Inferior parietal cortex (tissue), 1 donor: ENCODE data around the gene OSCAR.

ENCODE experiments used
- DNase-seq: peaks from one replicate; pipeline ENCODE4 v3.0.0-alpha.2; 2016; ENCODE audit errors: extremely low spot score

OSCAR gene

DNA sequence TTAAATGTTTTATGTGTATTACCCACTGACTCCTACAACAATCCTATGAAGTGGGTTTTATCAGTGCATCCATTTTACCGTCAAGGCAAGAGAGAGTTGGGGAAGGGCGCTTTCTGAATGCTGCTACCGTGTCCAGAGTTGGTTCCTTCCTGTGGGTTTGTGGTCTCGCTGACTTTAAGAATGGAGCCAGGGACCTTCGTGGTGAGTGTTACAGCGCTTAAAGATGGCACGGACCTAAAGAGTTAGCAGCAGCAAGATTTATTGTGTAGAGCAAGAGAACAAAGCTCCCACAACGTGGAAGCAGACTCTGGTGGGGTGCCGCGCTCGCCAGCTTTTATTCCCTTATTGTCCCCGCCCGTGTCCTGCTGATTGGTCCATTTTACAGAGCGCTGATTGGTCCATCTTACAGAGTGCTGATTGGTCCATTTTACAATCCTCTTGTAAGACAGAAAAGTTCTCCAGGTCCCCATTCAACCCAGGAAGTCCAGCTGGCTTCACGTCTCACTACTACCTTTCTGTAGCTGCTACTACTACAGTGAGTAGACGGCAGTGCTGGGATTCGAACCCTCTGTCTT lies 6.1 kb downstream of the OSCAR start:
- DNase-seq, result no peak

- no peak for DNase-seq
These were observed 16.2 kb downstream of the OSCAR start for GRCh38 chr19:54084410-54084809.

- DNase-seq, result no peak
These were observed 19.6 kb downstream of the OSCAR start, which contains the start of gene TARM1 for GRCh38 chr19:54081032-54081431. TSS of gene TARM1 (minus strand) at chr19:54081365. CDS start at chr19:54081340, 25 bp downstream.

- no peak for DNase-seq
These were observed 23.3 kb downstream of the OSCAR start for GRCh38 chr19:54077334-54077733.

DNA sequence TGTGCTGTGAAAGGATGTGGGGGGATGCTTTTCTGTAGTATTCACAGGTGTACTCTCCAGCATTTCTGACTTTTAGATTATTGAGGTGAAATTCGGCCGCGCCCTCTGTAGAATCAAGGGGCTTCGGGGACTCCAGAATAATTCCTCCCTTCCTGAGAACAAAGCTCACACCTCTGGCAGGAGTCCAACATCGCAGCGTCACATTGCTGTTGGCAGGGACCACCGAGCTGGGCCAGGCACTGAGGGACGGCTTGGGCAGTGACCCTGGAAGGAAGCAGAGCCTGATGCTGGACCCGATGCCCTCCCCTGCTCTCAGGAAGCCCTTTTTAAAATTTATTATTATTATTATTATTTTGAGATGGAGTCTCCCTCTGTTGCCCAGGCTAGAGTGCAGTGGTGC lies 25.8 kb downstream of the OSCAR start:
- no peak for DNase-seq

DNA sequence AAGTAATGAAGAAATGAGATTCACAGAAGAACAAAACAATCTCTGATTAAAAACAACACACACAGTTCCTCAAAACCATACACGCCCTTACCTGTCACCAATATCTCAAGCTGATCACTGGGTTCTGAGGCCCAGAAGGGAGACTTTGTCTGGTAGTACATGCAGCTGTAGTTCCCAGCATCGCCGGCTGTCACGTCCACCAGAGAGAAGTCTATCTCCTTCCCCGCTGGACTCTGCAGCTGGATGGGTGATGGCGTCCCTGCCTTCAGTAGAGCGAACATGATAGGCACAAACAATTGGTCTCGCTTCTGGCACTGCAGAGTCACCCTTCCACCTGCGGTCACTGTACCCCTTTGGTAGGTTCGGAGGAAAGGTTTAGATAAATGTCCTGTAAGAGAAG lies 26.8 kb downstream of the OSCAR start:
- DNase-seq, result no peak

GRCh38 chr19:54069470-54069869 lies 31.1 kb downstream of the OSCAR start:
- DNase-seq, result no peak

- DNase-seq, result no peak
These were observed 37.1 kb downstream of the OSCAR start, which contains the start of gene VSTM1 for GRCh38 chr19:54063350-54064116. TSS of gene VSTM1 (minus strand) at chr19:54063897. CDS start at chr19:54063777, 120 bp downstream.

DNA sequence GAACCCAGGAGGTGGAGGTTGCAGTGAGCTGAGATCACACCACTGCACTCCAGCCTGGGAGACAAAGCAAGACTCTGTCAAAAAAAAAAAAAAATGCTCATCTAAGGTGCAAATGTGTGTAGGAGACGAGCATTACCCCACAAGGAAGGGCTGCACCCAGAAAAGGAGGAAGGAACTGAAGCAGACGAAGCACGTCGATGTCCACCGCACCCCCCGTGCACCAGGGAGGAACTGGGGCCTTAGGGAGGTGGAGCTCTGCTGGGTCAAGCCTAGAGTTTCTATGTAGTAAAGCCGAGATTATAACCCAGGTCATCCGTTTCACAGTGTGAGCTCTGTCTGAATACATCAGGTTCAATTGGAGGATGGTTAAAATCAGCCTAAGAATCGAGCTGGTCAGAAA lies 38.0 kb downstream of the OSCAR start:
- no peak for DNase-seq

GRCh38 chr19:54047616-54048015 lies 53.0 kb downstream of the OSCAR start:
- DNase-seq, result no peak

DNA sequence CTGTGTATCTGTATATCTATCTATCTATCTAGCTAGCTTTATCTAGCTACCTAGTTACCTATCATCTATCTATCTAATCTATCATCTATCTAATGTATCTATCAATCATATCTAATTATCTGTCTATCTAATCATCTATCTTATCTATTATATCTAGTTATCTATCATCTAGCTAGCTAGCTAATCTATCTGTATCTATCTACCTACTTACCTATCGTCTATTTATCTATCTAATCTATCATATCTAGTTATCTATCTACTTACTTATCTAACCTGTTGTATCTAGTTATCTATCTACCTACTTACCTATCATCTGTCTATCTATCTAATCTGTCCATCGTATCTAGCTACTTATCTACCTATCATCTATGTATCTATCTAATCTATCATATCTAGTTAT lies 54.8 kb downstream of the OSCAR start:
- DNase-seq, result no peak
